Lung (tissue), 13 donors: ENCODE results near the gene LIMA1. TPM values are rescaled to one million over a fixed set of nuclear protein-coding genes. Genes with fewer than 3 reads are reported as not detected.

ENCODE experiments used
- ATAC-seq: fragments of 200-7000 bp; cut with Tn5 transposase; one replicate; pipeline ENCODE4 v1.9.1; 2020; ENCODE audit warnings: moderate number of reproducible peaks; ENCODE audit not compliant: insufficient read depth, low FRiP score
- DNase-seq, 3 donors: peaks; one replicate each; pipeline ENCODE4 v3.0.0-alpha.2; 2013 to 2017
- H3K27ac ChIP-seq, 2 donors: one replicate each; pipeline ENCODE4 v1.5.1; 2013; ENCODE audit warnings: mild to moderate bottlenecking in 2 of 2, moderate library complexity in 2 of 2, control low read depth in 1 of 2, inconsistent platforms in 1 of 2, low read depth in 1 of 2, low read length in 1 of 2
- H3K27me3 ChIP-seq, 3 donors: one replicate each; pipeline ENCODE4 v1.5.1; 2013; ENCODE audit warnings: low read length in 2 of 3; ENCODE audit not compliant: control insufficient read depth in 3 of 3, insufficient read depth in 3 of 3
- H3K36me3 ChIP-seq, 4 donors: one replicate each; pipeline ENCODE4 v1.5.1; 2013; ENCODE audit warnings: low read length in 4 of 4, mild to moderate bottlenecking in 1 of 4, moderate library complexity in 1 of 4; ENCODE audit not compliant: control insufficient read depth in 4 of 4, insufficient read depth in 4 of 4
- H3K4me1 ChIP-seq, 5 donors: one replicate each; pipeline ENCODE4 v1.5.1; 2013; ENCODE audit warnings: low read length in 5 of 5, mild to moderate bottlenecking in 2 of 5, moderate library complexity in 1 of 5; ENCODE audit not compliant: control insufficient read depth in 5 of 5, insufficient read depth in 5 of 5
- H3K4me3 ChIP-seq: one replicate; pipeline ENCODE4 v1.5.1; 2013; ENCODE audit warnings: mild to moderate bottlenecking, control low read depth, moderate library complexity
- H3K9ac ChIP-seq, 2 donors: one replicate each; pipeline ENCODE4 v1.5.1; 2013; ENCODE audit warnings: low read length in 2 of 2, control low read depth in 1 of 2; ENCODE audit not compliant: insufficient read depth in 1 of 2
- H3K9me3 ChIP-seq, 4 donors: one replicate each; pipeline ENCODE4 v1.5.1; 2013; ENCODE audit warnings: low read length in 3 of 4, mild to moderate bottlenecking in 1 of 4, moderate library complexity in 1 of 4; ENCODE audit not compliant: control insufficient read depth in 4 of 4, insufficient read depth in 3 of 4
- WGBS, 2 donors: extraction: QIAGEN DNeasy Blood & Tissue Kit; methylation state at CpG; one replicate each; pipeline ENCODE4 v1.1.7; 2013; 5-methylcytosine and 5-hydroxymethylcytosine counted together
- polyA plus RNA-seq, 2 donors: library from polyadenylated mRNA; stranded (reverse); fragments of 200-250 nt; gene quantifications; one replicate each; pipeline ENCODE4 v1.2.1, GENCODE V29; 2013
- small RNA-seq: library from RNA; depleted of rRNA; stranded (forward); fragments of <200 nt; gene quantifications from one replicate; pipeline ENCODE3, GENCODE V24; 2014; ENCODE audit warnings: low replicate concordance
- total RNA-seq, 2 donors: library from RNA; depleted of rRNA in 1 of 2; stranded (reverse); fragments of >200 nt in 1 of 2; gene quantifications; one replicate each; pipeline ENCODE4 v1.2.1, GENCODE V29; 2014 to 2021
- TF ChIP-seq, protein P1 (sequence below): IDR thresholded peaks from 2 replicates; pipeline ENCODE4 v1.5.1; 2012; ENCODE audit warnings: mild to moderate bottlenecking; ENCODE audit errors: control extremely low read depth, extremely low read depth
- donor health status: control.
- donor health status: control.
- donor health status: Bipolar disorder and iron deficiency.
- donor health status: healthy.
- donor health status: DM: yes; HTN: yes; CAD: no.

Gene LIMA1
- total and polyA plus RNA-seq, 4 donors, result 25.0 to 69.7 (median 45.7) TPM

DNA sequence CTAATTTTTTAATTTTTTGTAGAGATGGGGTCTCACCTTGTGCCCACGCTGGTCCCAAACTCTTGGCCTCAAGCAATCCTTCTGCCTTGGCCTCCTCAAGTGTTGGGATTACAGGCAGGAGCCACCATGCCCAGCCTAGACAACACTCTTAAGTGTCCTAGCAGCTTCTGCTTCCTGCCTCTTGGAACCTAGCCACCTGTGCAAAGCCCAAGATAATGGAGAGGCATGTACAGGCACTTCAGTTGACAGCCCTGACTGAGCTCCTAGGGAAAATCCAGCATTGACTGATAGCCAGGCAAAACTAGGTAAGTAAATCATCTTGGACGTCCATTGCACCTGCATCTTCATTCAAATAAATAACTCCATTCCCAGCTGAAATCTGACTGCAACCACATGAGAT lies 155.8 kb downstream of the LIMA1 start:
- Histone ChIP-seq H3K36me3 (peaks cover 21 to 37% (median 28%) of the 10 kb centered on the region in 4 donors), H3K9ac (no peak overlapping the region), H3K9me3 (no peaks in the 10 kb centered on the region), H3K4me1 (peaks cover 0 to 7% (median 3%) of the 10 kb centered on the region in 5 donors), H3K27ac (no peak overlapping the region), H3K4me3 (no peak overlapping the region), H3K27me3 (no peaks in the 10 kb centered on the region)
- no peak for ATAC-seq
- TF ChIP-seq, protein P1, sequence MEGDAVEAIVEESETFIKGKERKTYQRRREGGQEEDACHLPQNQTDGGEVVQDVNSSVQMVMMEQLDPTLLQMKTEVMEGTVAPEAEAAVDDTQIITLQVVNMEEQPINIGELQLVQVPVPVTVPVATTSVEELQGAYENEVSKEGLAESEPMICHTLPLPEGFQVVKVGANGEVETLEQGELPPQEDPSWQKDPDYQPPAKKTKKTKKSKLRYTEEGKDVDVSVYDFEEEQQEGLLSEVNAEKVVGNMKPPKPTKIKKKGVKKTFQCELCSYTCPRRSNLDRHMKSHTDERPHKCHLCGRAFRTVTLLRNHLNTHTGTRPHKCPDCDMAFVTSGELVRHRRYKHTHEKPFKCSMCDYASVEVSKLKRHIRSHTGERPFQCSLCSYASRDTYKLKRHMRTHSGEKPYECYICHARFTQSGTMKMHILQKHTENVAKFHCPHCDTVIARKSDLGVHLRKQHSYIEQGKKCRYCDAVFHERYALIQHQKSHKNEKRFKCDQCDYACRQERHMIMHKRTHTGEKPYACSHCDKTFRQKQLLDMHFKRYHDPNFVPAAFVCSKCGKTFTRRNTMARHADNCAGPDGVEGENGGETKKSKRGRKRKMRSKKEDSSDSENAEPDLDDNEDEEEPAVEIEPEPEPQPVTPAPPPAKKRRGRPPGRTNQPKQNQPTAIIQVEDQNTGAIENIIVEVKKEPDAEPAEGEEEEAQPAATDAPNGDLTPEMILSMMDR, result no peak
- no peak for DNase-seq
- WGBS, 2 donors, result 77 to 92% methylated on average over 2 of the region's 2 CpGs

Small RNAs within 50 kb of the gene (small RNA-seq; reads per million reads assigned to genes)
- gene MIR1293 (not detected), gene RNU6-1093P (not detected)

Other genes starting within 250 kb of the LIMA1 start
- gene ASIC1, start 225.9 kb downstream of the LIMA1 start, total RNA-seq, result 1 to 10 TPM; 2.0 TPM
- gene ASIC1, start 225.9 kb downstream of the LIMA1 start, polyA plus RNA-seq, result under 1 TPM; 0.41 to 0.69 TPM
- gene SMARCD1, start 198.2 kb downstream of the LIMA1 start, total RNA-seq, result 10 to 100 TPM; 56.6 to 58.8 TPM
- gene SMARCD1, start 198.2 kb downstream of the LIMA1 start, polyA plus RNA-seq, result 10 to 100 TPM; 11.9 to 26.6 TPM
- gene GPD1, start 179.5 kb downstream of the LIMA1 start, total RNA-seq, result 10 to 100 TPM in 1 of 2 donors, not detected in 1; 20.0 TPM
- gene GPD1, start 179.5 kb downstream of the LIMA1 start, polyA plus RNA-seq, result 1 to 10 TPM; 1.7 to 9.9 TPM
- gene COX14, start 171.3 kb downstream of the LIMA1 start, total RNA-seq, result 10 to 100 TPM; 31.2 to 62.7 TPM
- gene COX14, start 171.3 kb downstream of the LIMA1 start, polyA plus RNA-seq, result 10 to 100 TPM; 78.1 to 85.3 TPM
- gene CERS5, start 116.2 kb downstream of the LIMA1 start, total RNA-seq, result 10 to 100 TPM; 36.7 to 38.8 TPM
- 10 to 100 TPM; 32.6 to 54.0 TPM for gene CERS5, start 116.2 kb downstream of the LIMA1 start, polyA plus RNA-seq
- gene FAM186A, start 113.1 kb upstream of the LIMA1 start, total RNA-seq, result not detected
- not detected for gene FAM186A, start 113.1 kb upstream of the LIMA1 start, polyA plus RNA-seq
- gene LARP4, start 117.4 kb upstream of the LIMA1 start, total RNA-seq, result 10 to 100 TPM; 51.1 to 69.4 TPM
- 10 to 100 TPM; 10.9 to 13.5 TPM for gene LARP4, start 117.4 kb upstream of the LIMA1 start, polyA plus RNA-seq
- 10 to 100 TPM; 26.1 to 55.8 TPM for gene DIP2B, start 221.5 kb upstream of the LIMA1 start, total RNA-seq
- 10 to 100 TPM in 1 of 2 donors, 1 to 10 TPM in 1; 4.2 to 11.1 TPM for gene DIP2B, start 221.5 kb upstream of the LIMA1 start, polyA plus RNA-seq